GF-D8 (cell line): ENCODE data around the gene MKLN1.

Source experiments
- DNase-seq: peaks from one replicate; lab custom pipeline; 2025; lab: John Stamatoyannopoulos, UW

MKLN1 gene

DNA sequence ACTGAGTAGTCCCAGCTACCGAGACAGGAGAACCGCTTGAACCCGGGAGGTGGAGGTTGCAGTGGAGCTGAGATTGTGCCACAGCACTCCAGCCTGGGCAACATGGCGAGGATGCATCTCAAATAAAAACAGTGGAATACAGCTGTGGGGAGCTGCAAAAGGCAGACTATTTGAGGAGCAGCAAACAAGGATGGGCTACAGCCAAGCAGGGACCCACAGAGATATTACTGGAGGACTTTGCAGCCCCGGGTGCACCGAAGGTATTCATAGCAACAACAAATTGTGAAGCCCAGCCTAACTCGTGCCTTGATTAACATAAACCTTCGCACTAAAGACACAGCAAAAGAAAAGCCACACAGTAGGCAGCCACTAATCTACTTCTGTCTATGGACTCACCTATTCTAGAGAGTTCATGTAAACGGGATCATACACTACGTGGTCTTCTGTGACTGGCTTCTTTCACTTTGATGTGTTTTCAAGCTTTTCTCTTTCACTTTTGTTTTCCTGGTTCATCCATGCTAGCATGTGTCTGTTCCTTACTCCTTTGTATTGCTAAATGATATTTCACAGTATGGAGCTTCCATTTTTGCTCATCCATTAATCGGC is 194.8 kb downstream of the MKLN1 start:
- DNase-seq: no peak

GRCh38 chr7:131524115-131524514 is 196.4 kb downstream of the MKLN1 start:
- DNase-seq: no peak

- no peak for DNase-seq
Measured at GRCh38 chr7:131524703-131525102, 197.0 kb downstream of the MKLN1 start.

DNA sequence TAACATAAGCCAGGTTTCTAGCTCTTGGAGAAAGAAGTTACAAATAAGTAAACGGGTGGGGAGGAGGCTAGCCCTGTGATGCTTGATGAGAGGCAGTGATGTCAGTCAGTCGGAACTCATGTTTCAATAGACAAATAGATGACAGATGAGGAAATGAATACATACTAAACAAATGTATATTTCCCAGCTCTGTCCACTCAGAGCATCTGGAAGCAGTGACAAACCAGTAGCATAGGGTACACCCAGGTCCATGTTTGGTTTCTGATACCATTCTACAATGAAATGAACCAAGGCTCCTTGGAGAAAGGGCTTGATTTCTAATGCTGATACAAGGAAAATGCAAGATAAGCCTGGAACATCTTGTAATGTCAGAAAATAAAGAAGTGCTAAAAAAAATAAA is 198.1 kb downstream of the MKLN1 start:
- no peak for DNase-seq

DNA sequence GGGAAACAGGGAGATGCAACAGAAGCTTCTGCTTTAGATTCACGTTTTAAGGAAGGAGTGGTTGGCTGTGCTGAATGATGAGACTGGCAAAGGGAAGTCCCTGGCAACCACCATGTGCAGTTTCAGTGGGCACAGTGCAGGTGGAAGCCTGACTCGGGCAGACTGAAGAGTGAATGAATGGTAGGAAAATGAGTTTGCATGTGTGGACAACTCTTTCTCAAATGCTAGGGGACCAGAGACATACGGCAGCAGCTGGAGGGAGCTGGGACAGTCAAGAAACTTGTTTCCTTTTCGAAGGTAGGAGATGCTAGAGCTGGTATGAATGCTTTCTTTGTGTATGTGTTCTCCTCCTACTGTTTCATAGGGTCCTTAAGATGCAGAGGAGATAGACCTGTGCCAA is 199.8 kb downstream of the MKLN1 start:
- DNase-seq: no peak

DNA sequence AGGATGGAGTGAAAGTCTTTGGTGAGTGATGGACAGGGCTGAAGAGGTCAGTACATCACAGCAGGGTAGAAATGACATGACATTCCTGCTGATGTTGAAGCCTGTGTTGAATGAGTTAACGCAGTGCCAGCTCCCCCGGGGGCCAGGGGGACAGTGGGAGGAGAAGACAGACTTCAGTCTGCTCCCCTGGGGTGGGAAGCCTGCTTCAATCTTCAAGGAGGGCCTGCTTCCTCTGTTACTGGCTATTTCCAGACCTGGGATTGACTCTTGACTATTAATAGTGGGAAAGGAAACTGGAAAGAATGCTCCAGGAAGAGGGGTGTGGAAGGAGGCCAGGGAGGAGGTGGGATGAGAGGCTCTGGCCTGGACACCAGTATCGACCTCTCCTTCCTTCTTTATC is 201.5 kb downstream of the MKLN1 start:
- no peak for DNase-seq

- DNase-seq: no peak
Measured at GRCh38 chr7:131529617-131530016, 201.9 kb downstream of the MKLN1 start.

- no peak for DNase-seq
Measured at GRCh38 chr7:131530137-131530536, 202.5 kb downstream of the MKLN1 start.

DNA sequence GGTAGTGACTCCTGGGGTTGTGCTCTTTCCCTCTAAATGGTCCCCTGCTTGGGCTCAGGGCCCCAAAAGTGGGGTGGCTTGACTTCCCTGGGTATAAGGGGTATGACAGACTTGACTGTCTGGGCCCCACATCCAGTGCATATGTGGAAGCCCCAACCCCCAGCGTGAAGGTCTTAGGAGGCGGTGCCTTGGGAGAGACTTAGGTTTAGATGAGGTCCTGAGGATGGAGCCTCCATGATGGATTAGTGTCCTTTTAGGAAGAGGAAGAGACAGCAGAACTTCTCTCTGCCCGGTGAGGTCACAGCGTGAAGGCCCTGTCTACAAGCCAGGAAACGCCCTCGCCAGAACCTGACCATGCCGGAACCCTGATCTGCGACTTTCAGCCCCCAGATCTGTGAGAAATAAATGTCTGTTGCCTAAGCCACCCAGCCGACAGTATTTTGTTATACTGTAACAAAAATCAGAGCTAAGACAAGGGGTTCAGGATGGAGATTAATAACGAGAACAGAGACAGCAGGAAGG is 205.0 kb downstream of the MKLN1 start:
- DNase-seq: no peak

DNA sequence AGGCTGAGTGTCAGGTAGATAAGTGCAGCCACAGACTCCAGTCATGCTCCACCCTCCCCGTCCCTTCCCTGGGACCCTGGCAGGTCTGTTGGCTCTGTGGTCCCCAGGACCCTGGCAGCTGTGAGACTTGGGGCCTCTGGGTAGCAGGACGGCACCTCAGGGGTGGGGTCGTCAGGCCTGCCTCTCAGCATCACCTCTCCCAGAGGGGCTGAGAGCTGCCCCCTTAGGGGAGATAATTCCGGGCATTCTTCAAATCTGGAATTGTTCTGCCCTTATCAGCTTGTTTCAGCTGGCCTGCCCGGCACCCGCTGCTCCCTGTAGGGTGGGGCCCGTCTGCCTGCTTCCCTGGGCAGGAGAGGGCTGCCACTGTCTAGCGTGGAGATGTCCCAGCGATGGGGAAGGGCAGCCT is 205.5 kb downstream of the MKLN1 start:
- no peak for DNase-seq

DNA sequence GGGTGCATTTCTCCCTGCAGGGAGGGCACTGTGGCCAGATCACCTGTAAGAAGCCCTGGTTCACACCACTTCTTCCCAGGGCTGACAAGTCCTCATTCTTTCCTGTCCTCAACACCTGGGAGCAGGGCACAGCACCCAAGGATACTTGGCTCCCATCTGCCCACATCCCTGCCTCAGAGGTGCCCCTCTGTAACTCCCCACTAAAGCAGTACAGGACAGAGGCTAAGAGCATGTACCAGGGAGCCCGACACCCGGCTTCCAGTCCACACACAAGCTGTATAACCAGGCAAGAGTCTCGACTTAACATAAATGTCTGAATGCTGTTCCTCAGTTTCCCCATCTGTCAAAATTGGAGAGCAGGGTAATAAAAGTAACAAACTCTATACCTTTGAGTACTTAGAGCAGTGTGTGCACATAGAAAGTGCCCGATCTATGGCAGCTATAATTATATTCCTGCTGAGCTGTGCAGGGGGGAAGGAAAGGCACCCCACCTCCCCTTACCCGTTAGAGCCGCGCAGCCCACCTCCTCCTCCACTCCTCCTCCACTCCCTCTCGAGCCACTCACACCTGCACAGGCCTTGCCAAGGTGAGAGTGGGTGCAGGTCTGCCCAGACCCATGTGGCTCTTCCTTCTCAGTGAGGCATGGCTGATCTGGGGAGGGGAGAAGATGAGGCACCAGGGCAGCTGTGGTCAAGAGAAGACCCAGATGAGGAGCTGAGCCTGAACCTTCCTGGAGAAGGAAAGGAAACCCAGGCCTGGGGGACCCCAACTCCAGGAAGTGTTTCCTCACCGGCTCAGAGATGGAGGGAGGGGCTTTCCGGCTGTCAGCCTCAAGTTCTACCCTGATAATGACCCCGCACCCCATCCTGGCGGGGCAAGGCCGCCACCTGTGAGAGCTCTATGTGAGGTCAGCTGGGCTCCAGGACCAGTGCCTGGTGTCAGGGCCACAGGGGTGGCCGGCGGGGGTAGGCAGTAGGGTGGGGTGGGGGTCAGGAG is 206.2 kb downstream of the MKLN1 start:
- DNase-seq: no peak

GRCh38 chr7:131536361-131536849 is 208.7 kb downstream of the MKLN1 start:
- no peak for DNase-seq

DNA sequence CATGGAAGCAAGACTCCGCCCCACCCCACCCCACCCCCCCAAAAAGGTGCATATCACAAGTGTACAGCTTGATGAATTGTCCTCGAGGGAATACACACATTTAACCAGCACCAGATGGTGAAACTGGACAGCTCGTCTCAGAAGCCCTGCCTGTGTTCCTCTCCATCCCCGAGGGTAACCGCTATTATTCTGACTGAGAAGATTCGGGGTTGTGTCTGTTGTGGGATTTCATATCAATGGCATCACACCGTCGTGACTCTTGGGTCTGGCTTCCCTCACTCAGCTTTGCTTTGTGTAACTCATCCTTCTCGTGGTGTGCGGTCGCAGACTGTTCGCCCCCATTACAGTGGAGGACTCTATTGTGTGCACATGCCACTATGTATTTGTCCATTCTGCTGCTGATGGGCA is 209.9 kb downstream of the MKLN1 start:
- no peak for DNase-seq

GRCh38 chr7:131538071-131538812 is 210.6 kb downstream of the MKLN1 start:
- no peak for DNase-seq

GRCh38 chr7:131538813-131539179 is 211.1 kb downstream of the MKLN1 start:
- DNase-seq: no peak

- no peak for DNase-seq
Measured at GRCh38 chr7:131540491-131541162, 213.0 kb downstream of the MKLN1 start.

DNA sequence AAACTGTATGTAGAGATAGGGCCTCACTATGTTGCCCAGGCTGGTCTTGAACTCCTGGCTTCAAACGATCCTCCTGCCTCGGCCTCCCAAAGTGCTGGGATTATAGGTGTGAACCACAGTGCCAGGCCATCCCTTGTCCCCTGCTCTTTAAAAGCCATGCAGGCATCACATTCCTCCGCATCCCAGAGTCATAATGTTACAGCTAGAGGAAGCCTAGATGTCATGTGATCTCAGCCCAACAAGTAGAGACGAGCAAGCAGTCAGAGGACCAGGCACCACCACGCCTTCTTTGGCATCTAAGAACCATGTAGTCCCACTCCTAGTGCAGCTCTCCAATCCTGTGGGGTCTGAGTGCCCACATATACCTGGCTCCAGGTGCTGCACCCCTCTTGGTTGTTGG is 215.6 kb downstream of the MKLN1 start:
- DNase-seq: no peak

GRCh38 chr7:131544021-131544420 is 216.3 kb downstream of the MKLN1 start:
- DNase-seq: no peak

DNA sequence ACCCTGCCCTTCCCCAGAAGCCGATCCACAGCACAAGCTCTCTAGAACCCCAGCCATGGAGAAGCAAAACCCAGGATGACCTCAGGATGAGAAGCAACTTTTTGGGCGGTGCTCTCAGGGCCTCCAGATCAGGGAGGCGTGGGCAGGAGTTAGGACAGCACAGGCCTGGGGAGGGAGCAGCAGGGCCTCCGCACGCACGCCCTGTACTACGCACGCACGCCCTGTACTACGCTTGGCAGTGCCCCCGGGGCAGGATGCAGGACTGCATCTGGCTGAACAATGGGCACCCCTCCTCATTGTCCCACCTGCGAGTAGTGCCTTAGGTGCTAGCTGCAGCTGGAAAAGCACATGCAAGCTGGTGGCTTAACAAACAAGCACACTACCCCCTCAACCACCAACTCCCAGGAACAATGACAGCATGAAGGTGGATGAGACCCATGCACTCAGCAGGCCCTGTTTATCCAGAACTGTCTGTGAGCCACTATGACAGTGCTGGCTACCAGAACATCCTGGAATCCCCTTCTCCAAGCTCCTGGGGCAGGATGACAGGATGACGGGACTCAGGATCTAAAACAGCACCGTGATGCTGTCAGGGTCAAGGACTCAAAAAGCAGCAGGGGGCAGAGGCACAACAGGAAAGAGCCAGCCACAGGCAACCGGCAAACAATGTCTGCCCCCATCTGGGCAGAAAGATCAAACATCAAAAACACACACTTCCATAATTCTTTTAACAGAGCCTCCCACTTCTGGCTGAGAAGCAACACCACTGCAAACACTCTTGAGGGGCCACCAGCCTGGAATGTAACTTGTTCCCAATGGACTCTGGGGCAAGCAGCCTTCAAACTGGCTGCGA is 217.0 kb downstream of the MKLN1 start:
- DNase-seq: no peak

- DNase-seq: no peak
Measured at GRCh38 chr7:131546126-131546525, 218.4 kb downstream of the MKLN1 start.
